Colonic mucosa (tissue), 4 donors: Measurements from ENCODE around the gene ZNF630. TPM values are rescaled to one million over a fixed set of nuclear protein-coding genes. Genes with fewer than 3 reads are reported as not detected.
"Not testable (repeated sequence)": the region's sequence is repeated elsewhere in the genome, so short reads cannot be mapped to it uniquely, and the experiment has no call there.

Experiments used
- DNase-seq: peaks from one replicate; pipeline ENCODE4 v3.0.0-alpha.2; 2020
- H3K27ac ChIP-seq: fragments of 200-600 bp; one replicate; pipeline ENCODE4 v1.8.0; 2021
- H3K27me3 ChIP-seq: fragments of 200-600 bp; one replicate; pipeline ENCODE4 v1.8.0; 2021
- H3K36me3 ChIP-seq: fragments of 200-600 bp; one replicate; pipeline ENCODE4 v1.8.0; 2021
- H3K4me1 ChIP-seq: fragments of 200-600 bp; one replicate; pipeline ENCODE4 v1.8.0; 2021; ENCODE audit warnings: mild to moderate bottlenecking
- H3K4me3 ChIP-seq: fragments of 200-600 bp; one replicate; pipeline ENCODE4 v1.8.0; 2021
- H3K9ac ChIP-seq, 2 donors: one replicate each; pipeline ENCODE4 v1.7.0; 2013; ENCODE audit warnings: control low read depth in 2 of 2, low read depth in 2 of 2, low read length in 2 of 2
- H3K9me3 ChIP-seq: fragments of 200-600 bp; one replicate; pipeline ENCODE4 v1.8.0; 2021
- CTCF ChIP-seq: fragments of 200-600 bp; IDR thresholded peaks from one replicate; pipeline ENCODE4 v1.8.0; 2022; ENCODE audit warnings: antibody characterized with exemption, mild to moderate bottlenecking
- intact Hi-C: fragments of 100-400 bp; cut with DNase I; formaldehyde crosslinking; loops from one replicate; pipeline ENCODE4 v1.14.1; 2022
- total RNA-seq, 2 donors: library from RNA; stranded (reverse); fragmentation: NEBNext Ultra II Directional in 1 of 2; extraction: Animal tissue kit (Norgen Biotek cat#: 25700) in 1 of 2; gene quantifications; one replicate each; pipeline ENCODE4 v1.2.1, GENCODE V29; 2021
- donor health status: healthy.
- donor health status: DM: no; HTN: no; CAD: no.
- donor health status: DM: no; HTN: no; CAD: no.

ZNF630 gene
- total RNA-seq, 2 donors from 2014 or later: 2.6 to 2.8 TPM

DNA sequence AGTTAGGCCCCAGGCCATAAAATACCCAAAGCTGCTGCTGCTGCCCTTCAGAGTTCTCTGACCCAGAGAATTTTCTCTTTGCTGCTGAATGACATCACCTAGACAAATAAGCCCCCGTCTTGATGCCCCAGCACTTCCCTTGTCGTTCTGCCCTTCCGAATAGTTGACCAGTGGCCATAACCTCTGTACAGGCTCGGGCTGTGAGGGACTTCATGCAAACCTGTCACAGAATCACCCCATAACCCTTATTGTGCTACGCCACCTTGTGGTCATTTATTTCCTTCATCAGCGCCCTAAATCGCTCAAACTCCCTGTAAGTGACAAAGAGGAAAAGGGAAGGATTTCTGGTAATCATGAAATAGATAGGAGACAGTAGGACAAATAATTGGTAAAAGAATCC is 45.9 kb downstream of the ZNF630 start:
- Histone ChIP-seq H3K4me1 (no peaks in the 10 kb centered on the region), H3K36me3 (no peaks in the 10 kb centered on the region), H3K27ac (no peak overlapping the region), H3K9me3 (no peaks in the 10 kb centered on the region), H3K27me3 (no peaks in the 10 kb centered on the region), H3K9ac (peak overlapping the region in 1 of 2 donors; percentile 9), H3K4me3 (no peak overlapping the region)
- intact Hi-C loops: no loop called here
- TF ChIP-seq CTCF: peak; percentile 45
- peak; percentile 57 for DNase-seq

GRCh38 chrX:48022738-48023137 is 48.7 kb downstream of the ZNF630 start:
- H3K36me3 ChIP-seq: no peaks in the 10 kb centered on the region
- TF ChIP-seq CTCF: no peak
- no peaks in the 10 kb centered on the region for H3K9me3 ChIP-seq
- no peak for DNase-seq
- H3K4me3 ChIP-seq: no peak overlapping the region
- H3K9ac ChIP-seq: no peak overlapping the region
- H3K4me1 ChIP-seq: no peaks in the 10 kb centered on the region
- intact Hi-C loops: no loop called here
- H3K27ac ChIP-seq: no peak overlapping the region
- no peaks in the 10 kb centered on the region for H3K27me3 ChIP-seq

DNA sequence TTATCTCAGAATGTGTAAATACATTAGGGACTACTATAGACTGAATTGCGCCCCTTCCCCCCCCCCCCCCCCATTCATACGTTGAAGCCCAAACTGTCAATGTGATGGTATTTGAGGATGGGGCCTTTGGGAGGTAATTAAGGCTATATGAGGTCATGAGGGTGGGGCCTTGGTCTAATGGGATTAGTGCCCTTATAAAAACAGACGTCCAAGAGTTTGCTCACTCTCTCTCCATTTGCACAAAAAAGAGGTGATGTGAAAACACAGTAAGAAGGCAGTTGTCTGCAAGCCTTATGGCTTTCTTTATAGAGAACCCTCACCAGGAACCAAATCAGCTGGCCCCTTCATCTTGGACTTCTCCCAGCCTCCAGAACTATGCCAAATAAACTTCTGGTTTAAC is 49.3 kb downstream of the ZNF630 start:
- TF ChIP-seq CTCF: no peak
- no peak for DNase-seq
- Histone ChIP-seq H3K4me1 (no peaks in the 10 kb centered on the region), H3K27ac (no peak overlapping the region), H3K36me3 (no peaks in the 10 kb centered on the region), H3K27me3 (no peaks in the 10 kb centered on the region), H3K9me3 (no peaks in the 10 kb centered on the region), H3K9ac (no peak overlapping the region), H3K4me3 (no peak overlapping the region)
- intact Hi-C loops: no loop called here

GRCh38 chrX:48021026-48021900 is 50.2 kb downstream of the ZNF630 start:
- H3K9ac ChIP-seq: peak overlapping the region; percentile 51 to 72
- intact Hi-C loops: no loop called here
- TF ChIP-seq CTCF: no peak
- no peaks in the 10 kb centered on the region for H3K36me3 ChIP-seq
- no peaks in the 10 kb centered on the region for H3K27me3 ChIP-seq
- H3K9me3 ChIP-seq: no peaks in the 10 kb centered on the region
- H3K4me1 ChIP-seq: no peaks in the 10 kb centered on the region
- peak overlapping the region; percentile 26 for H3K27ac ChIP-seq
- DNase-seq: peak; percentile 80
- H3K4me3 ChIP-seq: peak overlapping the region; percentile 37

GRCh38 chrX:48020472-48020871 is 51.0 kb downstream of the ZNF630 start:
- intact Hi-C loops: not testable (repeated sequence)

DNA sequence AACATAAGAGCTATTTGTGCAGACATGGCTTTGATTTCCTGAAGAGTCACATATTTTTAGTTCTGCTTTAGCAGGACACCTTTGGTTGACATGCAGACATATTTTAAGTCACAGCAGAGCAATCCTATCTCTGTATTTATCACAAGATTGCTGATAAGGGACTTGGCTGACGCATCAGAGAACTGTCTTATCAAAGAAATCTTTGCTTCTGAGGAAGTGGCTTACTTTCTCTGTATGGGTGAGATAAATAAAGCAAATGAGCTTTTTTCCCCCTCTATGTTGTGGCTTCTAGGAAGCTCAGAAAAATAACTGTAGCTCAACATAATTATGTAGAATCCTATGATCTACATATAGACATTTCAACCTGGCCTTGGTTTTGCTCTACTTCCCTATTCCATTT is 51.5 kb downstream of the ZNF630 start:
- H3K4me3 ChIP-seq, H3K9ac ChIP-seq, H3K4me1 ChIP-seq, H3K36me3 ChIP-seq, H3K9me3 ChIP-seq, DNase-seq, H3K27ac ChIP-seq, intact Hi-C loops, H3K27me3 ChIP-seq: not testable (repeated sequence)

More at GRCh38 chrX:48020472-48020871, 51.0 kb downstream of the ZNF630 start:
- H3K9ac ChIP-seq, H3K4me1 ChIP-seq, H3K36me3 ChIP-seq, H3K4me3 ChIP-seq, DNase-seq, H3K27me3 ChIP-seq, H3K9me3 ChIP-seq, H3K27ac ChIP-seq: not testable (repeated sequence)

- H3K9me3 ChIP-seq, H3K4me3 ChIP-seq, H3K4me1 ChIP-seq, H3K27ac ChIP-seq, H3K27me3 ChIP-seq, H3K9ac ChIP-seq, DNase-seq, intact Hi-C loops, H3K36me3 ChIP-seq: not testable (repeated sequence)
Measured at GRCh38 chrX:48016583-48017310, 54.7 kb downstream of the ZNF630 start.

DNA sequence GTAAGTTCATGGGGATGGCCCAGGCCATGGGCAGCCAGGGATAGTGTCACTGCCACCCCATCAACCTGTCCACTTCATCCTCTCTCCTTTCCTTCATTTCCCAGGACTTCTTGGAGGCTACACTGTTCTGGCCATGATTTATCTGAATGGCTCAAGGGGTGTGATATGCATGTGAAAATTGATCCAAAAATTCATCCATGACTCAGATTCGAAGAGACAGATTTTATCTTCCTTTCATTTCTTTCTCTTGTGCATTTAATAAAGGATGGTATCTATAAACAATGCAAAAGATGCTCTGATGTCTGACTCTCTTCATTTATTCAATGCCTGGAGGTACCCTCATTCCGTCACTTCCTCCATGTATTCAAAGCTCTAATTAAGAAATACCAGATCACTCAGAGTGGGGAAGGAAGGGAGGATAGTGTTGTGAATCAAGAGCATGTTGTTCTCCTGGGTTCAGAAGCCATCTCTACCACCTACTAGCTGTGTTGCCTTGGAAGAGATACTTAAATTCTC is 61.9 kb downstream of the ZNF630 start:
- H3K27me3 ChIP-seq, H3K9ac ChIP-seq, H3K36me3 ChIP-seq, H3K4me3 ChIP-seq, DNase-seq, intact Hi-C loops, H3K4me1 ChIP-seq, H3K27ac ChIP-seq, H3K9me3 ChIP-seq: not testable (repeated sequence)
